Activated B cell treated with CpG ODN at 0.5 μM for 24 hours (primary cell): ENCODE data around the gene PRR4. TPM values are rescaled to one million over a fixed set of nuclear protein-coding genes. Genes with fewer than 3 reads are reported as not detected.

Experiments used
- ATAC-seq: fragments of 200-7000 bp; cut with Tn5 transposase; one replicate; pipeline ENCODE4 v1.10.0; 2021; ENCODE audit warnings: low read depth, mild to moderate bottlenecking, moderate library complexity
- CTCF ChIA-PET: fragments of 350-600 bp; sonication (Branson Sonifier 250); formaldehyde crosslinking; loops from one replicate; lab custom pipeline; 2021; ENCODE audit warnings: antibody characterized with exemption; lab: Charles Lee
- POLR2A ChIA-PET: fragments of 350-600 bp; sonication (Branson Sonifier 250); formaldehyde crosslinking; loops from one replicate; lab custom pipeline; 2021; ENCODE audit warnings: antibody characterized with exemption; lab: Charles Lee
- DNase-seq: peaks from one replicate; pipeline ENCODE4 v3.0.0; 2022
- H3K27ac Mint-ChIP-seq: one replicate; pipeline ENCODE4 v1.8.0; 2020; ENCODE audit warnings: mixed read lengths
- H3K27me3 Mint-ChIP-seq: one replicate; pipeline ENCODE4 v1.8.0; 2021; ENCODE audit warnings: mixed read lengths
- H3K36me3 Mint-ChIP-seq: one replicate; pipeline ENCODE4 v1.8.0; 2021; ENCODE audit warnings: low read depth, mixed read lengths
- H3K4me1 Mint-ChIP-seq: one replicate; pipeline ENCODE4 v1.8.0; 2021; ENCODE audit warnings: mixed read lengths
- H3K4me3 Mint-ChIP-seq: one replicate; pipeline ENCODE4 v1.8.0; 2020; ENCODE audit warnings: mild to moderate bottlenecking, mixed read lengths
- H3K9me3 Mint-ChIP-seq: one replicate; pipeline ENCODE4 v1.8.0; 2020; ENCODE audit warnings: mixed read lengths
- intact Hi-C: fragments of 100-400 bp; cut with micrococcal nuclease; formaldehyde crosslinking; loops from one replicate; pipeline ENCODE4 v1.15.1; 2024
- total RNA-seq: library from RNA; stranded (reverse); gene quantifications from 2 replicates; pipeline ENCODE4 v1.2.3, GENCODE V29; 2022
- TF ChIP-seq, protein P1 (sequence below): fragments of 200-600 bp; IDR thresholded peaks from one replicate; pipeline ENCODE4 v1.8.0; 2022; ENCODE audit warnings: antibody characterized with exemption, mild to moderate bottlenecking

The PRR4 gene
- total RNA-seq, 1 donor from 2014 or later, result 3.0 TPM

DNA sequence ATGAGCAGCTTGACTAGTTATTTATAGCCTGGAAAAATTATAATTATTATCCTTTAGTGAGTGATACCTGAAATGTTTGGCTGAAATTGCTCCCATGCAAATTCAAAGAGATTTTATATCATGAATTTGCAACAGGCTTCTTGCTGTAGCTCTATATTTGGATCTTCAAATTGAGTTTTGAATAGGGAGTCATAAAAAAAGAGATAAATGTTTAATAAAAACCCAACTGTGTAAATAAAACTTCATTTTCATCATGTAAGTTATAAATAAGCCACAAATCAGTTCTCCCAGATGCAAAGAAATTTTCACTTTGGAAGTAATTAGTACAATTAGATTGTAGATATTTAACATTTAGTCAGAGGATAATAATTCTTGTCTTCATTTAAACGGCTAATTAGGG, 42.1 kb downstream of the PRR4 start, which contains the start of gene TAS2R8:
TAS2R8 (minus strand) TSS at position 101 of the 400 bp plus-strand sequence. CDS start 306 bp downstream, outside the sequence.
- H3K27ac Mint-ChIP-seq, result no peak within 1 kb of the TSS
- ATAC-seq (no peak), DNase-seq (no peak)
- H3K4me3 Mint-ChIP-seq, result no peak within 1 kb of the TSS
- ChIA-PET POLR2A (no interaction called here), CTCF (no interaction called here)
- intact Hi-C loops, result no loop called here
- peaks cover 5% of the 10 kb centered on the region for H3K27me3 Mint-ChIP-seq
- TF ChIP-seq, protein P1, sequence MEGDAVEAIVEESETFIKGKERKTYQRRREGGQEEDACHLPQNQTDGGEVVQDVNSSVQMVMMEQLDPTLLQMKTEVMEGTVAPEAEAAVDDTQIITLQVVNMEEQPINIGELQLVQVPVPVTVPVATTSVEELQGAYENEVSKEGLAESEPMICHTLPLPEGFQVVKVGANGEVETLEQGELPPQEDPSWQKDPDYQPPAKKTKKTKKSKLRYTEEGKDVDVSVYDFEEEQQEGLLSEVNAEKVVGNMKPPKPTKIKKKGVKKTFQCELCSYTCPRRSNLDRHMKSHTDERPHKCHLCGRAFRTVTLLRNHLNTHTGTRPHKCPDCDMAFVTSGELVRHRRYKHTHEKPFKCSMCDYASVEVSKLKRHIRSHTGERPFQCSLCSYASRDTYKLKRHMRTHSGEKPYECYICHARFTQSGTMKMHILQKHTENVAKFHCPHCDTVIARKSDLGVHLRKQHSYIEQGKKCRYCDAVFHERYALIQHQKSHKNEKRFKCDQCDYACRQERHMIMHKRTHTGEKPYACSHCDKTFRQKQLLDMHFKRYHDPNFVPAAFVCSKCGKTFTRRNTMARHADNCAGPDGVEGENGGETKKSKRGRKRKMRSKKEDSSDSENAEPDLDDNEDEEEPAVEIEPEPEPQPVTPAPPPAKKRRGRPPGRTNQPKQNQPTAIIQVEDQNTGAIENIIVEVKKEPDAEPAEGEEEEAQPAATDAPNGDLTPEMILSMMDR, result no peak
- no peaks in the 10 kb centered on the region for H3K36me3 Mint-ChIP-seq
- no peaks in the 10 kb centered on the region for H3K4me1 Mint-ChIP-seq
- H3K9me3 Mint-ChIP-seq, result no peaks in the 10 kb centered on the region

DNA sequence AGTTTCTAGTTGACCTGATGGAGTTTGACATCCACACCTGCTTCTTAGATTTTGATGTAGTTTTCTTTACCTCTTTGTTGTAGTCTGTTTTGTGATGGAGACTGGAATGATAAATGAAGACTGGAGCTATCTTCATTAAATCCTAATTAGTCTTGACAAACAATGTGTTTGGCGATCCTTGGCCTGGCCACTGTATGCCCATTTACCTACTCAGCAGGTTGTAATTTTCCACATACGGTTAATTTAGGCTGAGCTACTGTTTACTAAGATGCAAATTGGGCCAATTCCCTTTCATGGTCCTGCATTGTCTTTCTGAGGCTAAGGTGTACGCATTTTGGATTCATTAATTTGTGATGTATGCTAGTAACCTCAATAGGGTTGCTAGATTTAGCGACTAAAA, 46.7 kb downstream of the PRR4 start, which contains the start of gene TAS2R7:
TAS2R7 (minus strand) TSS at position 41 of the 400 bp plus-strand sequence. CDS start 57 bp downstream, outside the sequence.
- ChIA-PET CTCF (no interaction called here), POLR2A (no interaction called here)
- Mint-ChIP-seq H3K4me3 (no peak within 1 kb of the TSS), H3K4me1 (no peaks in the 10 kb centered on the region), H3K36me3 (no peaks in the 10 kb centered on the region), H3K27me3 (peaks cover 19% of the 10 kb centered on the region), H3K9me3 (no peaks in the 10 kb centered on the region), H3K27ac (no peak within 1 kb of the TSS)
- TF ChIP-seq, protein P1, result no peak
- DNase-seq (no peak), ATAC-seq (no peak)
- intact Hi-C loops, result no loop called here

DNA sequence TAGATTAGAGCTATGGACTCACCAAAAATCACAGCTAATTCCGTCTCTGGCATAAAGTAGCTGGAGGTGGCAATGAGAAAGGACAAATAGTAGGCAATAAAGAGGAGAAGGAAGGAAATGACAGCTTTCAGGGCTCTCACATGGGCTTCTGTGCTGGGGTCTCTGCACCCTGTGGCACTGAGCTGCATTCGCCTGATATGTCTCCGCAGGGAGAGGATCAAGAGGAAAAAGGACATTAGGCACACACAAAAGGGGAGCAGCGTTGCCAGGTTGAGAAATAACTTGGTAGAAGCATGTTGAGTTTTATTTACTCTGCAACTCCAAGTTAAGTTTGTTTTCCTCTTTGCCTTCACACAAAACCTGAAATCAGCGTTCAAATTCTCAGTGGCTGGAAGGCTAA, 47.5 kb downstream of the PRR4 start:
- no peaks in the 10 kb centered on the region for H3K4me1 Mint-ChIP-seq
- POLR2A ChIA-PET, result no interaction called here

More for the DNA sequence above, 47.5 kb downstream of the PRR4 start:
- ATAC-seq (no peak), DNase-seq (no peak)
- no peak overlapping the region for H3K4me3 Mint-ChIP-seq
- intact Hi-C loops, result no loop called here
- H3K36me3 Mint-ChIP-seq, result no peaks in the 10 kb centered on the region
- no peaks in the 10 kb centered on the region for H3K9me3 Mint-ChIP-seq
- CTCF ChIA-PET, result no interaction called here
- H3K27me3 Mint-ChIP-seq, result peaks cover 19% of the 10 kb centered on the region
- TF ChIP-seq, protein P1, result no peak
- no peak overlapping the region for H3K27ac Mint-ChIP-seq

Other genes starting within 250 kb of the PRR4 start
- 25.0 and 28.8 TPM in 2 replicates for gene MAGOHB, start 235.9 kb downstream of the PRR4 start, total RNA-seq
- gene STYK1, start 175.4 kb downstream of the PRR4 start, total RNA-seq, result not detected in 2 replicates
- 50.3 and 58.8 TPM in 2 replicates for gene YBX3, start 126.2 kb downstream of the PRR4 start, total RNA-seq
- gene TAS2R7, start 46.8 kb downstream of the PRR4 start, total RNA-seq, result not detected in 2 replicates
- not detected in 2 replicates for gene TAS2R8, start 42.2 kb downstream of the PRR4 start, total RNA-seq
- gene TAS2R9, start 39.3 kb downstream of the PRR4 start, total RNA-seq, result not detected in 2 replicates
- 0.27 and 0.44 TPM in 2 replicates for gene TAS2R10, start 23.1 kb downstream of the PRR4 start, total RNA-seq
- 27.6 and 35.2 TPM in 2 replicates for gene PRH1, start 34.8 kb upstream of the PRR4 start, total RNA-seq
- gene TAS2R13, start 60.1 kb upstream of the PRR4 start, total RNA-seq, result 1.00 and 1.4 TPM in 2 replicates
- not detected in 2 replicates for gene PRH2, start 79.8 kb upstream of the PRR4 start, total RNA-seq
- 2.9 and 3.1 TPM in 2 replicates for gene TAS2R14, start 89.8 kb upstream of the PRR4 start, total RNA-seq
- gene TAS2R50, start 137.4 kb upstream of the PRR4 start, total RNA-seq, result 1.0 and 1.2 TPM in 2 replicates
- 1.7 and 2.4 TPM in 2 replicates for gene TAS2R20, start 148.8 kb upstream of the PRR4 start, total RNA-seq
- 2.9 and 4.0 TPM in 2 replicates for gene TAS2R19, start 173.1 kb upstream of the PRR4 start, total RNA-seq
- 4.3 and 5.3 TPM in 2 replicates for gene TAS2R31, start 181.9 kb upstream of the PRR4 start, total RNA-seq
- gene TAS2R46, start 212.8 kb upstream of the PRR4 start, total RNA-seq, result 0.60 and 1.5 TPM in 2 replicates
- 1.7 and 2.7 TPM in 2 replicates for gene TAS2R43, start 242.8 kb upstream of the PRR4 start, total RNA-seq